Measurements from ENCODE around the gene GATAD1.
"Not testable (repeated sequence)": the region's sequence is repeated elsewhere in the genome, so short reads cannot be mapped to it uniquely, and the experiment has no call there.

Gene GATAD1

GRCh38 chr7:92460109-92460508 is 12.8 kb downstream of the GATAD1 start:
- no peak for DNase-seq (ENCODE audit: low read depth)
- no peak for TF ChIP-seq CTCF (IDR thresholded peaks at IDR 0.05; ENCODE audit: insufficient read depth, low read depth, low read length, missing control alignments)
- H3K4me3 ChIP-seq (ENCODE audit: low read depth, low read length) = no peak overlapping the region

GRCh38 chr7:92460510-92460909 is 13.2 kb downstream of the GATAD1 start:
- H3K4me3 ChIP-seq (ENCODE audit: low read depth, low read length) = no peak overlapping the region
- no peak for TF ChIP-seq CTCF (IDR thresholded peaks at IDR 0.05; ENCODE audit: insufficient read depth, low read depth, low read length, missing control alignments)
- DNase-seq (ENCODE audit: low read depth) = no peak

- peak; percentile 71 for TF ChIP-seq CTCF (IDR thresholded peaks at IDR 0.05; ENCODE audit: insufficient read depth, low read depth, low read length, missing control alignments)
- no peak overlapping the region for H3K4me3 ChIP-seq (ENCODE audit: low read depth, low read length)
- peak; percentile 58 for DNase-seq (ENCODE audit: low read depth)
Observed at GRCh38 chr7:92461027-92462003, 14.0 kb downstream of the GATAD1 start.

- no peak for DNase-seq (ENCODE audit: low read depth)
- TF ChIP-seq CTCF (IDR thresholded peaks at IDR 0.05; ENCODE audit: insufficient read depth, low read depth, low read length, missing control alignments) = no peak
- H3K4me3 ChIP-seq (ENCODE audit: low read depth, low read length) = no peak overlapping the region
Observed at GRCh38 chr7:92462560-92462959, 15.3 kb downstream of the GATAD1 start.

GRCh38 chr7:92464515-92464914 is 17.2 kb downstream of the GATAD1 start:
- H3K4me3 ChIP-seq (ENCODE audit: low read depth, low read length) = no peak overlapping the region
- no peak for TF ChIP-seq CTCF (IDR thresholded peaks at IDR 0.05; ENCODE audit: insufficient read depth, low read depth, low read length, missing control alignments)

GRCh38 chr7:92466682-92467081 is 19.4 kb downstream of the GATAD1 start:
- TF ChIP-seq CTCF (IDR thresholded peaks at IDR 0.05; ENCODE audit: insufficient read depth, low read depth, low read length, missing control alignments) = no peak
- H3K4me3 ChIP-seq (ENCODE audit: low read depth, low read length) = no peak overlapping the region
- no peak for DNase-seq (ENCODE audit: low read depth)

More at GRCh38 chr7:92464515-92464914, 17.2 kb downstream of the GATAD1 start:
- no peak for DNase-seq (ENCODE audit: low read depth)

- not testable (repeated sequence) for H3K4me3 ChIP-seq (ENCODE audit: low read depth, low read length)
Observed at GRCh38 chr7:92468589-92468988, 21.3 kb downstream of the GATAD1 start.

GRCh38 chr7:92473989-92474388 is 26.7 kb downstream of the GATAD1 start:
- DNase-seq (ENCODE audit: low read depth); H3K4me3 ChIP-seq (ENCODE audit: low read depth, low read length): not testable (repeated sequence)

More at GRCh38 chr7:92468589-92468988, 21.3 kb downstream of the GATAD1 start:
- not testable (repeated sequence) for DNase-seq (ENCODE audit: low read depth)

GRCh38 chr7:92475261-92475770 is 28.0 kb downstream of the GATAD1 start:
- not testable (repeated sequence) for H3K4me3 ChIP-seq (ENCODE audit: low read depth, low read length)

GRCh38 chr7:92475851-92476590 is 28.7 kb downstream of the GATAD1 start:
- DNase-seq (ENCODE audit: low read depth); H3K4me3 ChIP-seq (ENCODE audit: low read depth, low read length): not testable (repeated sequence)

More at GRCh38 chr7:92475261-92475770, 28.0 kb downstream of the GATAD1 start:
- not testable (repeated sequence) for DNase-seq (ENCODE audit: low read depth)

Measured in GM12865 (cell line).